HCT116 (cell line): ENCODE results near the gene BNIP1. TPM values are rescaled to one million over a fixed set of nuclear protein-coding genes. Genes with fewer than 3 reads are reported as not detected.

ENCODE experiments used
- ATAC-seq: fragments of 200-7000 bp; cut with Tn5 transposase; 2 replicates; pipeline ENCODE4 v1.9.1; 2020; ENCODE audit warnings: mild to moderate bottlenecking, moderate library complexity
- BruUV-seq: library from RNA; stranded (reverse); fragments of 400-500 nt; replicated peaks from 2 replicates; lab custom pipeline; 2021; lab: Mats Ljungman, UMichigan
- CTCF ChIA-PET: fragments of 300-600 bp; sonication (Branson Sonifier 250); formaldehyde crosslinking; loops from one replicate; lab custom pipeline; 2021; ENCODE audit warnings: antibody characterized with exemption; lab: Charles Lee
- POLR2A ChIA-PET: fragments of 300-600, 350-600 bp; sonication (Branson Sonifier 250); formaldehyde crosslinking; loops from one replicate; lab custom pipeline; 2021; ENCODE audit warnings: antibody characterized with exemption; lab: Charles Lee
- RAD21 ChIA-PET, 2 experiments: fragments of 300-600 bp; sonication (Branson Sonifier 250); formaldehyde crosslinking; loops; one replicate each; lab custom pipeline; 2023; ENCODE audit warnings: low total read pairs in 2 of 2; ENCODE audit not compliant: uncharacterized antibody in 2 of 2, unreplicated experiment in 2 of 2, low non-redundant PET in 1 of 2; lab: Charles Lee
- DNase-seq: peaks from one replicate; pipeline ENCODE4 v3.0.0-alpha.2; 2010; ENCODE audit warnings: low read depth, low spot score
- H2AFZ ChIP-seq: fragments of 200-600 bp; shearing (Covaris generic), sonication (generic); 2 replicates; pipeline ENCODE4 v1.6.1; 2017; ENCODE audit warnings: low read depth, mixed run types, mixed read lengths, antibody characterized with exemption, low read length; ENCODE audit not compliant: poor library complexity, severe bottlenecking
- H3K27ac ChIP-seq: 2 replicates; pipeline ENCODE4 v1.5.1; 2012; ENCODE audit warnings: low read depth, low read length
- H3K27me3 ChIP-seq: fragments of 200-600 bp; sonication (generic); 2 replicates; pipeline ENCODE4 v1.6.1; 2016; ENCODE audit warnings: mixed run types, low read length, mixed read lengths; ENCODE audit not compliant: insufficient read depth
- H3K36me3 ChIP-seq, 2 experiments: fragments of 200-500 bp in 1 of 2; fragments of 200-600 bp in 1 of 2; sonication (Bioruptor generic) in 1 of 2; sonication (generic) in 1 of 2; 2 replicates each; pipeline versions ENCODE4 v1.5.1 to v1.6.1; 2014 to 2016; ENCODE audit warnings: low read length in 2 of 2, inconsistent platforms in 1 of 2, mixed read lengths in 1 of 2, mixed run types in 1 of 2; ENCODE audit not compliant: insufficient read depth in 2 of 2, control insufficient read depth in 1 of 2
- H3K4me1 ChIP-seq, 2 experiments: fragments of 200-600 bp in 1 of 2; sonication (generic) in 1 of 2; 2 replicates each; pipeline versions ENCODE4 v1.5.1 to v1.6.1; 2012 to 2017; ENCODE audit warnings: low read length in 2 of 2, inconsistent platforms in 1 of 2, mild to moderate bottlenecking in 1 of 2, mixed read lengths in 1 of 2, mixed run types in 1 of 2, moderate library complexity in 1 of 2; ENCODE audit not compliant: insufficient read depth in 2 of 2, control insufficient read depth in 1 of 2
- H3K4me2 ChIP-seq: fragments of 200-600 bp; sonication (generic); 2 replicates; pipeline ENCODE4 v1.6.1; 2017; ENCODE audit warnings: mixed run types, low read length, mixed read lengths
- H3K4me3 ChIP-seq, 2 experiments: fragments of 200-600 bp in 1 of 2; sonication (generic) in 1 of 2; replicated peaks in 1 of 2; 2 replicates each; pipeline ENCODE4 v1.5.1; 2011 to 2016; ENCODE audit warnings: low read length in 2 of 2, control low read depth in 1 of 2, low read depth in 1 of 2, mild to moderate bottlenecking in 1 of 2, mixed read lengths in 1 of 2, mixed run types in 1 of 2
- H3K79me2 ChIP-seq: fragments of 200-600 bp; sonication (generic); 2 replicates; pipeline ENCODE4 v1.6.1; 2017; ENCODE audit warnings: mild to moderate bottlenecking, mixed run types, low read length, moderate library complexity, mixed read lengths; ENCODE audit not compliant: insufficient read depth
- H3K9ac ChIP-seq: fragments of 200-600 bp; sonication (generic); 2 replicates; pipeline ENCODE4 v1.6.1; 2016; ENCODE audit warnings: low read length, mixed read lengths
- H3K9me2 ChIP-seq: fragments of 200-600 bp; sonication (generic), shearing (Covaris generic); 2 replicates; pipeline ENCODE4 v1.6.1; 2017; ENCODE audit warnings: mixed run types, mild to moderate bottlenecking, moderate library complexity; ENCODE audit not compliant: insufficient read depth
- H3K9me3 ChIP-seq, 2 experiments: fragments of 200-500 bp in 1 of 2; fragments of 200-600 bp in 1 of 2; sonication (Bioruptor generic) in 1 of 2; sonication (generic) in 1 of 2; 2 replicates each; pipeline ENCODE4 v1.6.1; 2014 to 2017; ENCODE audit warnings: low read length in 2 of 2, mixed read lengths in 2 of 2, inconsistent platforms in 1 of 2, low read depth in 1 of 2, mild to moderate bottlenecking in 1 of 2, mixed run types in 1 of 2, moderate library complexity in 1 of 2; ENCODE audit not compliant: control insufficient read depth in 1 of 2, insufficient read depth in 1 of 2
- H4K20me1 ChIP-seq: fragments of 200-600 bp; sonication (generic), shearing (Covaris generic); 2 replicates; pipeline ENCODE4 v1.6.1; 2017; ENCODE audit warnings: mixed run types, mild to moderate bottlenecking, moderate library complexity; ENCODE audit not compliant: insufficient read depth
- CBX3 ChIP-seq: IDR thresholded peaks from 2 replicates; pipeline ENCODE4 v1.6.1; 2012; ENCODE audit warnings: low read depth
- CEBPB ChIP-seq: IDR thresholded peaks from 2 replicates; pipeline ENCODE4 v1.6.1; 2012; ENCODE audit warnings: low read depth
- EGR1 ChIP-seq: IDR thresholded peaks from 2 replicates; pipeline ENCODE4 v1.6.1; 2012; ENCODE audit warnings: low read depth
- ELF1 ChIP-seq: IDR thresholded peaks from 2 replicates; pipeline ENCODE4 v1.6.1; 2012; ENCODE audit warnings: low read depth, borderline replicate concordance
- EZH2 ChIP-seq: fragments of 200-600 bp; sonication (generic); IDR thresholded peaks from 2 replicates; pipeline ENCODE4 v1.6.1; 2017; ENCODE audit warnings: antibody characterized with exemption, mixed run types
- FOSL1 ChIP-seq: IDR thresholded peaks from 2 replicates; pipeline ENCODE4 v1.6.1; 2012; ENCODE audit warnings: low read depth
- JUND ChIP-seq: IDR thresholded peaks from 2 replicates; pipeline ENCODE4 v1.6.1; 2012
- RAD21 ChIP-seq: IDR thresholded peaks from 2 replicates; pipeline ENCODE4 v1.6.1; 2012; ENCODE audit warnings: low read depth, mild to moderate bottlenecking
- SIN3A ChIP-seq: IDR thresholded peaks from 2 replicates; pipeline ENCODE4 v1.6.1; 2012; ENCODE audit warnings: low read depth
- SP1 ChIP-seq: IDR thresholded peaks from 2 replicates; pipeline ENCODE4 v1.6.1; 2012; ENCODE audit warnings: low read depth
- SRF ChIP-seq: IDR thresholded peaks from 2 replicates; pipeline ENCODE4 v1.6.1; 2012; ENCODE audit warnings: low read depth
- YY1 ChIP-seq: IDR thresholded peaks from 2 replicates; pipeline ENCODE4 v1.6.1; 2011; ENCODE audit warnings: low read length, low read depth, moderate library complexity, mild to moderate bottlenecking; ENCODE audit not compliant: insufficient replicate concordance; ENCODE audit errors: extremely low read depth
- ZFX ChIP-seq: fragments of 450-650 bp; IDR thresholded peaks from 2 replicates; pipeline ENCODE4 v1.6.1; 2017
- ZNF274 ChIP-seq: fragments of 200-500 bp; sonication (Bioruptor generic); IDR thresholded peaks from 2 replicates; pipeline ENCODE4 v1.6.1; 2014; ENCODE audit warnings: mild to moderate bottlenecking, low read depth, low read length, inconsistent platforms
- intact Hi-C: fragments of 100-400 bp; cut with micrococcal nuclease; formaldehyde crosslinking; loops from 2 replicates; pipeline ENCODE4 v1.10.0; 2022
- total RNA-seq: library from RNA; stranded (reverse); gene quantifications from one replicate; pipeline ENCODE4 v1.2.1, GENCODE V29; 2021; ENCODE audit not compliant: unreplicated experiment
- TF ChIP-seq, protein P1 (sequence below): IDR thresholded peaks from 2 replicates; pipeline ENCODE4 v1.6.1; 2011; ENCODE audit warnings: mild to moderate bottlenecking, low read length, moderate library complexity; ENCODE audit not compliant: insufficient replicate concordance; ENCODE audit errors: extremely low read depth
- TF ChIP-seq, protein P2 (sequence below): IDR thresholded peaks from 2 replicates; pipeline ENCODE4 v1.6.1; 2012
- TF ChIP-seq, protein P3 (sequence below): IDR thresholded peaks from 2 replicates; pipeline ENCODE4 v1.6.1; 2012; ENCODE audit warnings: low read depth
- TF ChIP-seq, protein P4 (sequence below), 3 experiments: fragments of 200-600 bp in 1 of 3; sonication (generic) in 1 of 3; IDR thresholded peaks in 2 of 3; conservative IDR thresholded peaks in 1 of 3; 2 replicates each; pipeline ENCODE4 v1.5.1; 2012 to 2017; ENCODE audit warnings: low read depth in 2 of 3, low read length in 2 of 3, antibody characterized with exemption in 1 of 3, borderline replicate concordance in 1 of 3, control low read depth in 1 of 3, mild to moderate bottlenecking in 1 of 3, mixed read lengths in 1 of 3, mixed run types in 1 of 3, moderate library complexity in 1 of 3; ENCODE audit not compliant: insufficient read depth in 1 of 3
- TF ChIP-seq, protein P5 (sequence below): IDR thresholded peaks from 2 replicates; pipeline ENCODE4 v1.6.1; 2012

BNIP1 gene
- total RNA-seq, 1 experiment from 2014 or later, result 18.6 TPM

DNA sequence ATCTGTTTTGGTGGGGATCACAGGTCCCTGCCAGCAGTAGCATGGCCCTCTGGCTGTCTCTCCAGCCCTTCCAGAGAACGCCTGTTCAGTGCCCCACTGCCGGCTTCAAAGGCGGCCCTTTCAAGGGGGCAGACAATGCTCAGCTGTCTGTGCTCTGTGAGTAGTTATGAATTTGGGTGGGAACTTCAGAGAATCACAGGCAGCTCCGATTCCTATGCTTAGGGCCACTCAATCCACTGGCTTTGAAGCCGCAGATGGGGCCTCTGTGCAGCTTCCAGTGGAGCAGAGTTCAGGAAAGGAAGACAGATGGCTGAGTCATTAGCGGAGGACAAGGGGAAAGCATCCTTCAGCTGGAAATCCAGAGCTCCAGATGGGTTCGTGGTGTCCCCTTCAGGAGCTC lies 48.2 kb downstream of the BNIP1 start:
- no peaks in the 10 kb centered on the region for H3K9me2 ChIP-seq
- no peak for ATAC-seq
- H3K79me2 ChIP-seq, result no peaks in the 10 kb centered on the region
- H3K9ac ChIP-seq, result no peak overlapping the region
- H3K27me3 ChIP-seq, result no peaks in the 10 kb centered on the region
- intact Hi-C loops, result no loop called here
- H3K4me3 ChIP-seq, result no peak overlapping the region
- DNase-seq, result no peak
- no peaks in the 10 kb centered on the region for H3K4me1 ChIP-seq
- no TSS peak for BruUV-seq
- H2AFZ ChIP-seq, result no peak overlapping the region
- H3K4me2 ChIP-seq, result no peak overlapping the region
- no peaks in the 10 kb centered on the region for H3K9me3 ChIP-seq
- H4K20me1 ChIP-seq, result no peaks in the 10 kb centered on the region
- POLR2A ChIA-PET, result no interaction called here
- no peaks in the 10 kb centered on the region for H3K36me3 ChIP-seq
- CTCF ChIA-PET, result no interaction called here
- no peak overlapping the region for H3K27ac ChIP-seq
- TF ChIP-seq SRF (no peak), RAD21 (no peak), SP1 (no peak), YY1 (no peak), ZNF274 (no peak), EGR1 (no peak), EZH2 (no peak), SIN3A (no peak), CBX3 (no peak), ZFX (no peak), ELF1 (no peak), CEBPB (no peak), JUND (no peak), FOSL1 (no peak)
- TF ChIP-seq, protein P1, sequence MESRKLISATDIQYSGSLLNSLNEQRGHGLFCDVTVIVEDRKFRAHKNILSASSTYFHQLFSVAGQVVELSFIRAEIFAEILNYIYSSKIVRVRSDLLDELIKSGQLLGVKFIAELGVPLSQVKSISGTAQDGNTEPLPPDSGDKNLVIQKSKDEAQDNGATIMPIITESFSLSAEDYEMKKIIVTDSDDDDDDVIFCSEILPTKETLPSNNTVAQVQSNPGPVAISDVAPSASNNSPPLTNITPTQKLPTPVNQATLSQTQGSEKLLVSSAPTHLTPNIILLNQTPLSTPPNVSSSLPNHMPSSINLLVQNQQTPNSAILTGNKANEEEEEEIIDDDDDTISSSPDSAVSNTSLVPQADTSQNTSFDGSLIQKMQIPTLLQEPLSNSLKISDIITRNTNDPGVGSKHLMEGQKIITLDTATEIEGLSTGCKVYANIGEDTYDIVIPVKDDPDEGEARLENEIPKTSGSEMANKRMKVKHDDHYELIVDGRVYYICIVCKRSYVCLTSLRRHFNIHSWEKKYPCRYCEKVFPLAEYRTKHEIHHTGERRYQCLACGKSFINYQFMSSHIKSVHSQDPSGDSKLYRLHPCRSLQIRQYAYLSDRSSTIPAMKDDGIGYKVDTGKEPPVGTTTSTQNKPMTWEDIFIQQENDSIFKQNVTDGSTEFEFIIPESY, result no peak
- TF ChIP-seq, protein P2, sequence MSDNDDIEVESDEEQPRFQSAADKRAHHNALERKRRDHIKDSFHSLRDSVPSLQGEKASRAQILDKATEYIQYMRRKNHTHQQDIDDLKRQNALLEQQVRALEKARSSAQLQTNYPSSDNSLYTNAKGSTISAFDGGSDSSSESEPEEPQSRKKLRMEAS, result no peak
- TF ChIP-seq, protein P3, sequence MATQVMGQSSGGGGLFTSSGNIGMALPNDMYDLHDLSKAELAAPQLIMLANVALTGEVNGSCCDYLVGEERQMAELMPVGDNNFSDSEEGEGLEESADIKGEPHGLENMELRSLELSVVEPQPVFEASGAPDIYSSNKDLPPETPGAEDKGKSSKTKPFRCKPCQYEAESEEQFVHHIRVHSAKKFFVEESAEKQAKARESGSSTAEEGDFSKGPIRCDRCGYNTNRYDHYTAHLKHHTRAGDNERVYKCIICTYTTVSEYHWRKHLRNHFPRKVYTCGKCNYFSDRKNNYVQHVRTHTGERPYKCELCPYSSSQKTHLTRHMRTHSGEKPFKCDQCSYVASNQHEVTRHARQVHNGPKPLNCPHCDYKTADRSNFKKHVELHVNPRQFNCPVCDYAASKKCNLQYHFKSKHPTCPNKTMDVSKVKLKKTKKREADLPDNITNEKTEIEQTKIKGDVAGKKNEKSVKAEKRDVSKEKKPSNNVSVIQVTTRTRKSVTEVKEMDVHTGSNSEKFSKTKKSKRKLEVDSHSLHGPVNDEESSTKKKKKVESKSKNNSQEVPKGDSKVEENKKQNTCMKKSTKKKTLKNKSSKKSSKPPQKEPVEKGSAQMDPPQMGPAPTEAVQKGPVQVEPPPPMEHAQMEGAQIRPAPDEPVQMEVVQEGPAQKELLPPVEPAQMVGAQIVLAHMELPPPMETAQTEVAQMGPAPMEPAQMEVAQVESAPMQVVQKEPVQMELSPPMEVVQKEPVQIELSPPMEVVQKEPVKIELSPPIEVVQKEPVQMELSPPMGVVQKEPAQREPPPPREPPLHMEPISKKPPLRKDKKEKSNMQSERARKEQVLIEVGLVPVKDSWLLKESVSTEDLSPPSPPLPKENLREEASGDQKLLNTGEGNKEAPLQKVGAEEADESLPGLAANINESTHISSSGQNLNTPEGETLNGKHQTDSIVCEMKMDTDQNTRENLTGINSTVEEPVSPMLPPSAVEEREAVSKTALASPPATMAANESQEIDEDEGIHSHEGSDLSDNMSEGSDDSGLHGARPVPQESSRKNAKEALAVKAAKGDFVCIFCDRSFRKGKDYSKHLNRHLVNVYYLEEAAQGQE, result no peak
- TF ChIP-seq, protein P4, sequence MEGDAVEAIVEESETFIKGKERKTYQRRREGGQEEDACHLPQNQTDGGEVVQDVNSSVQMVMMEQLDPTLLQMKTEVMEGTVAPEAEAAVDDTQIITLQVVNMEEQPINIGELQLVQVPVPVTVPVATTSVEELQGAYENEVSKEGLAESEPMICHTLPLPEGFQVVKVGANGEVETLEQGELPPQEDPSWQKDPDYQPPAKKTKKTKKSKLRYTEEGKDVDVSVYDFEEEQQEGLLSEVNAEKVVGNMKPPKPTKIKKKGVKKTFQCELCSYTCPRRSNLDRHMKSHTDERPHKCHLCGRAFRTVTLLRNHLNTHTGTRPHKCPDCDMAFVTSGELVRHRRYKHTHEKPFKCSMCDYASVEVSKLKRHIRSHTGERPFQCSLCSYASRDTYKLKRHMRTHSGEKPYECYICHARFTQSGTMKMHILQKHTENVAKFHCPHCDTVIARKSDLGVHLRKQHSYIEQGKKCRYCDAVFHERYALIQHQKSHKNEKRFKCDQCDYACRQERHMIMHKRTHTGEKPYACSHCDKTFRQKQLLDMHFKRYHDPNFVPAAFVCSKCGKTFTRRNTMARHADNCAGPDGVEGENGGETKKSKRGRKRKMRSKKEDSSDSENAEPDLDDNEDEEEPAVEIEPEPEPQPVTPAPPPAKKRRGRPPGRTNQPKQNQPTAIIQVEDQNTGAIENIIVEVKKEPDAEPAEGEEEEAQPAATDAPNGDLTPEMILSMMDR (IDR thresholded peaks at IDR 0.05 in 2 of 3, conservative IDR thresholded peaks at IDR 0.05 in 1 of 3; ENCODE audit: borderline replicate concordance in 1 of 3, insufficient read depth in 1 of 3, low read depth in 2 of 3, low read length in 2 of 3), result no peak
- TF ChIP-seq, protein P5, sequence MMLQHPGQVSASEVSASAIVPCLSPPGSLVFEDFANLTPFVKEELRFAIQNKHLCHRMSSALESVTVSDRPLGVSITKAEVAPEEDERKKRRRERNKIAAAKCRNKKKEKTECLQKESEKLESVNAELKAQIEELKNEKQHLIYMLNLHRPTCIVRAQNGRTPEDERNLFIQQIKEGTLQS, result no peak
- TF ChIP-seq, all 23 proteins: peak for 0
- RAD21 ChIA-PET, result no interaction called here
